Activated B cell treated with CpG ODN at 0.5 μM for 24 hours (primary cell): ENCODE measurements around the gene LINGO3. TPM values are rescaled to one million over a fixed set of nuclear protein-coding genes. Genes with fewer than 3 reads are reported as not detected.

Experiments used
- ATAC-seq: fragments of 200-7000 bp; cut with Tn5 transposase; one replicate; pipeline ENCODE4 v1.10.0; 2021; ENCODE audit warnings: low read depth, mild to moderate bottlenecking, moderate library complexity
- CTCF ChIA-PET: fragments of 350-600 bp; sonication (Branson Sonifier 250); formaldehyde crosslinking; loops from one replicate; lab custom pipeline; 2021; ENCODE audit warnings: antibody characterized with exemption; lab: Charles Lee
- POLR2A ChIA-PET: fragments of 350-600 bp; sonication (Branson Sonifier 250); formaldehyde crosslinking; loops from one replicate; lab custom pipeline; 2021; ENCODE audit warnings: antibody characterized with exemption; lab: Charles Lee
- DNase-seq: peaks from one replicate; pipeline ENCODE4 v3.0.0; 2022
- H3K27ac Mint-ChIP-seq: one replicate; pipeline ENCODE4 v1.8.0; 2020; ENCODE audit warnings: mixed read lengths
- H3K27me3 Mint-ChIP-seq: one replicate; pipeline ENCODE4 v1.8.0; 2021; ENCODE audit warnings: mixed read lengths
- H3K36me3 Mint-ChIP-seq: one replicate; pipeline ENCODE4 v1.8.0; 2021; ENCODE audit warnings: low read depth, mixed read lengths
- H3K4me1 Mint-ChIP-seq: one replicate; pipeline ENCODE4 v1.8.0; 2021; ENCODE audit warnings: mixed read lengths
- H3K4me3 Mint-ChIP-seq: one replicate; pipeline ENCODE4 v1.8.0; 2020; ENCODE audit warnings: mild to moderate bottlenecking, mixed read lengths
- H3K9me3 Mint-ChIP-seq: one replicate; pipeline ENCODE4 v1.8.0; 2020; ENCODE audit warnings: mixed read lengths
- intact Hi-C: fragments of 100-400 bp; cut with micrococcal nuclease; formaldehyde crosslinking; loops from one replicate; pipeline ENCODE4 v1.15.1; 2024
- total RNA-seq: library from RNA; stranded (reverse); gene quantifications from 2 replicates; pipeline ENCODE4 v1.2.3, GENCODE V29; 2022
- TF ChIP-seq, protein P1 (sequence below): fragments of 200-600 bp; IDR thresholded peaks from one replicate; pipeline ENCODE4 v1.8.0; 2022; ENCODE audit warnings: antibody characterized with exemption, mild to moderate bottlenecking

The LINGO3 gene
- total RNA-seq, 1 donor from 2014 or later = 1.4 TPM

GRCh38 chr19:2307518-2308012, 389 bp downstream of the LINGO3 start:
- ATAC-seq (no peak), DNase-seq (no peak)
- intact Hi-C loops = no loop called here
- H3K4me1 Mint-ChIP-seq = peaks cover 30% of the 10 kb centered on the region
- CTCF ChIA-PET = interaction anchor here (1.1 kb wide), 1 partner anchor 33 kb away, joined by 3 read pairs; no protein-coding TSS in a partner anchor
- H3K27ac Mint-ChIP-seq = no peak overlapping the region
- no peaks in the 10 kb centered on the region for H3K36me3 Mint-ChIP-seq
- POLR2A ChIA-PET = interaction anchor here (1.2 kb wide), 1 partner anchor 15 kb away, joined by 8 read pairs; no protein-coding TSS in a partner anchor
- peaks cover 10% of the 10 kb centered on the region for H3K27me3 Mint-ChIP-seq
- no peak overlapping the region for H3K4me3 Mint-ChIP-seq
- no peaks in the 10 kb centered on the region for H3K9me3 Mint-ChIP-seq
- TF ChIP-seq, protein P1, sequence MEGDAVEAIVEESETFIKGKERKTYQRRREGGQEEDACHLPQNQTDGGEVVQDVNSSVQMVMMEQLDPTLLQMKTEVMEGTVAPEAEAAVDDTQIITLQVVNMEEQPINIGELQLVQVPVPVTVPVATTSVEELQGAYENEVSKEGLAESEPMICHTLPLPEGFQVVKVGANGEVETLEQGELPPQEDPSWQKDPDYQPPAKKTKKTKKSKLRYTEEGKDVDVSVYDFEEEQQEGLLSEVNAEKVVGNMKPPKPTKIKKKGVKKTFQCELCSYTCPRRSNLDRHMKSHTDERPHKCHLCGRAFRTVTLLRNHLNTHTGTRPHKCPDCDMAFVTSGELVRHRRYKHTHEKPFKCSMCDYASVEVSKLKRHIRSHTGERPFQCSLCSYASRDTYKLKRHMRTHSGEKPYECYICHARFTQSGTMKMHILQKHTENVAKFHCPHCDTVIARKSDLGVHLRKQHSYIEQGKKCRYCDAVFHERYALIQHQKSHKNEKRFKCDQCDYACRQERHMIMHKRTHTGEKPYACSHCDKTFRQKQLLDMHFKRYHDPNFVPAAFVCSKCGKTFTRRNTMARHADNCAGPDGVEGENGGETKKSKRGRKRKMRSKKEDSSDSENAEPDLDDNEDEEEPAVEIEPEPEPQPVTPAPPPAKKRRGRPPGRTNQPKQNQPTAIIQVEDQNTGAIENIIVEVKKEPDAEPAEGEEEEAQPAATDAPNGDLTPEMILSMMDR = no peak

- DNase-seq = no peak
- ChIA-PET POLR2A (interaction anchor here (0.5 kb wide), 2 partner anchors 14 to 246 kb away, joined by 6 read pairs; no protein-coding TSS in a partner anchor), CTCF (interaction anchor here (1.1 kb wide), 1 partner anchor 32 kb away, joined by 3 read pairs; no protein-coding TSS in a partner anchor)
- Mint-ChIP-seq H3K36me3 (no peaks in the 10 kb centered on the region), H3K9me3 (no peaks in the 10 kb centered on the region), H3K4me3 (peak overlapping the region; percentile 48), H3K27me3 (peaks cover 10% of the 10 kb centered on the region), H3K27ac (no peak overlapping the region), H3K4me1 (peaks cover 36% of the 10 kb centered on the region)
- TF ChIP-seq, protein P1 = no peak
- intact Hi-C loops = no loop called here
- no peak for ATAC-seq
These were observed 983 bp downstream of the LINGO3 start for GRCh38 chr19:2306971-2307370.

GRCh38 chr19:2306281-2306806, 1.6 kb downstream of the LINGO3 start:
- TF ChIP-seq, protein P1 = no peak
- POLR2A ChIA-PET = interaction anchor here (0.5 to 1.4 kb wide), 11 partner anchors 9 to 270 kb away, joined by 3 to 11 read pairs (median 4); partner anchors contain the start of genes LSM7, PLEKHJ1 and SPPL2B
- no peak for DNase-seq
- peaks cover 10% of the 10 kb centered on the region for H3K27me3 Mint-ChIP-seq
- no peak overlapping the region for H3K27ac Mint-ChIP-seq
- no peak overlapping the region for H3K4me3 Mint-ChIP-seq
- ATAC-seq = no peak
- no peaks in the 10 kb centered on the region for H3K9me3 Mint-ChIP-seq
- H3K4me1 Mint-ChIP-seq = peaks cover 40% of the 10 kb centered on the region
- intact Hi-C loops = no loop called here
- CTCF ChIA-PET = interaction anchor here (1.1 kb wide), 1 partner anchor 31 kb away, joined by 3 read pairs; no protein-coding TSS in a partner anchor
- no peaks in the 10 kb centered on the region for H3K36me3 Mint-ChIP-seq

GRCh38 chr19:2305452-2306280, 2.3 kb downstream of the LINGO3 start:
- DNase-seq = no peak
- Mint-ChIP-seq H3K9me3 (no peaks in the 10 kb centered on the region), H3K27me3 (peaks cover 10% of the 10 kb centered on the region), H3K27ac (no peak overlapping the region), H3K4me3 (no peak overlapping the region), H3K36me3 (no peaks in the 10 kb centered on the region), H3K4me1 (peaks cover 47% of the 10 kb centered on the region)
- TF ChIP-seq, protein P1 = no peak
- ATAC-seq = no peak
- ChIA-PET POLR2A (interaction anchor here (0.6 to 1.4 kb wide), 9 partner anchors 9 to 269 kb away, joined by 3 to 10 read pairs (median 4); partner anchors contain the start of genes LSM7, PLEKHJ1 and SPPL2B), CTCF (interaction anchor here (0.8 kb wide), 1 partner anchor 11 kb away, joined by 3 read pairs; no protein-coding TSS in a partner anchor)
- intact Hi-C loops = no loop called here
